ENCODE results near the gene NUP205. TPM values are rescaled to one million over a fixed set of nuclear protein-coding genes. Genes with fewer than 3 reads are reported as not detected.

The NUP205 gene
- total RNA-seq, 4 donors from 2014 or later: 21.0 to 65.9 (median 47.6) TPM

- Histone ChIP-seq H3K4me3 (peak overlapping the region; percentile 74 to 81), H3K36me3 (no peaks in the 10 kb centered on the region), H3K4me1 (peaks cover 6% of the 10 kb centered on the region in 2 donors), H3K27me3 (no peaks in the 10 kb centered on the region), H3K9me3 (no peaks in the 10 kb centered on the region), H3K27ac (peak overlapping the region; percentile 95 to 96)
- intact Hi-C loops (cut with DNase I; ENCODE audit: low total_unique reads): no loop called here
- peak; percentile 33 to 37 for DNase-seq
- TF ChIP-seq CTCF (IDR thresholded peaks at IDR 0.05) (peak; percentile 43 to 59 (median 48)), POLR2A (IDR thresholded peaks at IDR 0.05) (no peak)
These were observed 635 bp downstream of the NUP205 start for GRCh38 chr7:135558337-135558767.

GRCh38 chr7:135558881-135559280, 1.2 kb downstream of the NUP205 start:
- Histone ChIP-seq H3K4me1 (peaks cover 6% of the 10 kb centered on the region in 2 donors), H3K4me3 (peak overlapping the region; percentile 74 to 81), H3K27me3 (no peaks in the 10 kb centered on the region), H3K27ac (peak overlapping the region; percentile 95 to 96), H3K9me3 (no peaks in the 10 kb centered on the region), H3K36me3 (no peaks in the 10 kb centered on the region)
- no peak for TF ChIP-seq CTCF (IDR thresholded peaks at IDR 0.05)
- no peak for TF ChIP-seq POLR2A (IDR thresholded peaks at IDR 0.05)
- intact Hi-C loops (cut with DNase I; ENCODE audit: low total_unique reads): no loop called here
- DNase-seq: no peak

- H3K9me3 ChIP-seq: no peaks in the 10 kb centered on the region
- TF ChIP-seq POLR2A (IDR thresholded peaks at IDR 0.05) (no peak), CTCF (IDR thresholded peaks at IDR 0.05) (no peak)
- DNase-seq: no peak
- no peak overlapping the region for H3K4me3 ChIP-seq
- no peak overlapping the region for H3K27ac ChIP-seq
- H3K27me3 ChIP-seq: no peaks in the 10 kb centered on the region
- H3K36me3 ChIP-seq: no peaks in the 10 kb centered on the region
- intact Hi-C loops (cut with DNase I; ENCODE audit: low total_unique reads): no loop called here
- H3K4me1 ChIP-seq: peaks cover 6% of the 10 kb centered on the region in 2 donors
These were observed 2.9 kb downstream of the NUP205 start for GRCh38 chr7:135560631-135561030.

GRCh38 chr7:135562720-135563119, 5.0 kb downstream of the NUP205 start:
- H3K9me3 ChIP-seq: no peaks in the 10 kb centered on the region
- no peak overlapping the region for H3K4me3 ChIP-seq
- no peak for DNase-seq
- peaks cover 6% of the 10 kb centered on the region in 2 donors for H3K4me1 ChIP-seq
- no peaks in the 10 kb centered on the region for H3K36me3 ChIP-seq
- no peak overlapping the region for H3K27ac ChIP-seq
- intact Hi-C loops (cut with DNase I; ENCODE audit: low total_unique reads): no loop called here
- TF ChIP-seq CTCF (IDR thresholded peaks at IDR 0.05) (no peak), POLR2A (IDR thresholded peaks at IDR 0.05) (no peak)
- no peaks in the 10 kb centered on the region for H3K27me3 ChIP-seq

- Histone ChIP-seq H3K4me1 (no peaks in the 10 kb centered on the region), H3K36me3 (no peaks in the 10 kb centered on the region), H3K27me3 (no peaks in the 10 kb centered on the region), H3K4me3 (no peak overlapping the region), H3K9me3 (no peaks in the 10 kb centered on the region), H3K27ac (no peak overlapping the region)
- TF ChIP-seq POLR2A (IDR thresholded peaks at IDR 0.05) (no peak), CTCF (IDR thresholded peaks at IDR 0.05) (no peak)
- no peak for DNase-seq
- intact Hi-C loops (cut with DNase I; ENCODE audit: low total_unique reads): no loop called here
These were observed 14.1 kb downstream of the NUP205 start for GRCh38 chr7:135571834-135572233.

Data from uterus (tissue), 4 donors.